ENCODE results near the gene FOXJ3. TPM values are rescaled to one million over a fixed set of nuclear protein-coding genes. Genes with fewer than 3 reads are reported as not detected.

Gene FOXJ3
- total RNA-seq, 1 experiment from 2014 or later = 51.1 TPM

GRCh38 chr1:42128964-42129363 is 206.1 kb downstream of the FOXJ3 start:
- DNase-seq (ENCODE audit: low read depth, low spot score) (no peak), ATAC-seq (no peak)
- Histone ChIP-seq H2AFZ (ENCODE audit: low read depth, low read length, poor library complexity, severe bottlenecking) (no peak overlapping the region), H3K27ac (ENCODE audit: low read depth, low read length) (no peak overlapping the region), H3K27me3 (ENCODE audit: insufficient read depth, low read length) (no peaks in the 10 kb centered on the region), H3K4me3 (replicated peaks in 1 of 2; ENCODE audit: low read depth in 1 of 2, low read length in 2 of 2) (no peak overlapping the region), H4K20me1 (ENCODE audit: insufficient read depth) (no peaks in the 10 kb centered on the region), H3K9me2 (ENCODE audit: insufficient read depth) (no peaks in the 10 kb centered on the region), H3K9me3 (ENCODE audit: control insufficient read depth in 1 of 2, insufficient read depth in 1 of 2, low read depth in 1 of 2, low read length in 2 of 2) (no peaks in the 10 kb centered on the region), H3K36me3 (ENCODE audit: control insufficient read depth in 1 of 2, insufficient read depth in 2 of 2, low read length in 2 of 2) (no peaks in the 10 kb centered on the region), H3K4me1 (ENCODE audit: control insufficient read depth in 1 of 2, insufficient read depth in 2 of 2, low read length in 2 of 2) (no peaks in the 10 kb centered on the region), H3K9ac (ENCODE audit: low read length) (no peak overlapping the region), H3K79me2 (ENCODE audit: insufficient read depth, low read length) (no peaks in the 10 kb centered on the region), H3K4me2 (ENCODE audit: low read length) (no peak overlapping the region)
- ChIA-PET CTCF (no interaction called here), RAD21 (ENCODE audit: low non-redundant PET in 1 of 2, low total read pairs in 2 of 2, uncharacterized antibody in 2 of 2, unreplicated experiment in 2 of 2) (no interaction called here), POLR2A (no interaction called here)
- intact Hi-C loops (cut with micrococcal nuclease) = no loop called here
- BruUV-seq (replicated peaks) = no TSS peak
- no peak for TF ChIP-seq JUND (IDR thresholded peaks at IDR 0.05)
- no peak for TF ChIP-seq FOSL1 (IDR thresholded peaks at IDR 0.05; ENCODE audit: low read depth)
- no peak for TF ChIP-seq RAD21 (IDR thresholded peaks at IDR 0.05; ENCODE audit: low read depth)

- ATAC-seq = no peak
- Histone ChIP-seq H3K27me3 (ENCODE audit: insufficient read depth, low read length) (no peaks in the 10 kb centered on the region), H3K79me2 (ENCODE audit: insufficient read depth, low read length) (no peaks in the 10 kb centered on the region), H3K36me3 (ENCODE audit: control insufficient read depth in 1 of 2, insufficient read depth in 2 of 2, low read length in 2 of 2) (no peaks in the 10 kb centered on the region), H3K9me3 (ENCODE audit: control insufficient read depth in 1 of 2, insufficient read depth in 1 of 2, low read depth in 1 of 2, low read length in 2 of 2) (no peaks in the 10 kb centered on the region), H3K4me2 (ENCODE audit: low read length) (no peak overlapping the region), H3K9ac (ENCODE audit: low read length) (no peak overlapping the region), H3K4me3 (replicated peaks in 1 of 2; ENCODE audit: low read depth in 1 of 2, low read length in 2 of 2) (no peak overlapping the region), H3K4me1 (ENCODE audit: control insufficient read depth in 1 of 2, insufficient read depth in 2 of 2, low read length in 2 of 2) (no peaks in the 10 kb centered on the region), H2AFZ (ENCODE audit: low read depth, low read length, poor library complexity, severe bottlenecking) (no peak overlapping the region), H4K20me1 (ENCODE audit: insufficient read depth) (no peaks in the 10 kb centered on the region), H3K9me2 (ENCODE audit: insufficient read depth) (no peaks in the 10 kb centered on the region), H3K27ac (ENCODE audit: low read depth, low read length) (no peak overlapping the region)
- POLR2A ChIA-PET = no interaction called here
- no TSS peak for BruUV-seq (replicated peaks)
- intact Hi-C loops (cut with micrococcal nuclease) = no loop called here
- no peak for DNase-seq (ENCODE audit: low read depth, low spot score)
- CTCF ChIA-PET = no interaction called here
- RAD21 ChIA-PET (ENCODE audit: low non-redundant PET in 1 of 2, low total read pairs in 2 of 2, uncharacterized antibody in 2 of 2, unreplicated experiment in 2 of 2) = no interaction called here
- TF ChIP-seq SIN3A (IDR thresholded peaks at IDR 0.05; ENCODE audit: low read depth) (no peak), RAD21 (IDR thresholded peaks at IDR 0.05; ENCODE audit: low read depth) (no peak), CEBPB (IDR thresholded peaks at IDR 0.05; ENCODE audit: low read depth) (no peak), TCF7L2 (IDR thresholded peaks at IDR 0.05; ENCODE audit: borderline replicate concordance, extremely low read depth, insufficient read depth, insufficient read length) (no peak), JUND (IDR thresholded peaks at IDR 0.05) (no peak), ZBTB33 (IDR thresholded peaks at IDR 0.05; ENCODE audit: extremely low read depth, insufficient replicate concordance, low read length) (no peak), MAX (IDR thresholded peaks at IDR 0.05) (no peak), ZNF274 (IDR thresholded peaks at IDR 0.05; ENCODE audit: low read depth, low read length) (no peak), POLR2AphosphoS5 (IDR thresholded peaks at IDR 0.05; ENCODE audit: low read depth, low read length) (no peak), ATF3 (IDR thresholded peaks at IDR 0.05) (no peak), EGR1 (IDR thresholded peaks at IDR 0.05; ENCODE audit: low read depth) (no peak), EZH2phosphoT487 (IDR thresholded peaks at IDR 0.05; ENCODE audit: borderline replicate concordance) (no peak), SRF (IDR thresholded peaks at IDR 0.05; ENCODE audit: low read depth) (no peak), CTCF (IDR thresholded peaks at IDR 0.05 in 2 of 3, conservative IDR thresholded peaks at IDR 0.05 in 1 of 3; ENCODE audit: borderline replicate concordance in 1 of 3, insufficient read depth in 1 of 3, low read depth in 2 of 3, low read length in 2 of 3) (no peak), EZH2 (IDR thresholded peaks at IDR 0.05) (no peak), SP1 (IDR thresholded peaks at IDR 0.05; ENCODE audit: low read depth) (no peak), YY1 (IDR thresholded peaks at IDR 0.05; ENCODE audit: extremely low read depth, insufficient replicate concordance, low read depth, low read length) (no peak)
Measured at GRCh38 chr1:42128499-42128898, 206.5 kb downstream of the FOXJ3 start.
